SK-N-SH (cell line): ENCODE measurements around the gene SHROOM4.

ENCODE experiments used
- CHD2 ChIP-seq: fragments of 150-350 bp; IDR thresholded peaks from 2 replicates; pipeline ENCODE4 v1.6.1; 2018; ENCODE audit warnings: low read length; ENCODE audit not compliant: partially characterized antibody
- CTCF ChIP-seq: fragments of 200-600 bp; sonication (generic); IDR thresholded peaks from 2 replicates; pipeline ENCODE4 v1.6.1; 2017; ENCODE audit warnings: antibody characterized with exemption, mild to moderate bottlenecking, moderate library complexity
- EP300 ChIP-seq, 2 experiments: IDR thresholded peaks; 2 replicates each; pipeline versions ENCODE4 v1.4.0 to v1.6.1; 2012; ENCODE audit warnings: borderline replicate concordance in 1 of 2, low read depth in 1 of 2, low read length in 1 of 2

GRCh38 chrX:50769389-50770063, 44.5 kb downstream of the SHROOM4 start:
- TF ChIP-seq CHD2: no peak
- no peak for TF ChIP-seq CTCF
- TF ChIP-seq EP300 (IDR thresholded peaks at IDR 0.05; ENCODE audit: borderline replicate concordance in 1 of 2, low read depth in 1 of 2, low read length in 1 of 2): no peak
